Nephron (organoid): ENCODE results near the gene MSI2.

ENCODE experiments used
- H3K27ac Mint-ChIP-seq, 3 experiments: 2 replicates each; pipeline ENCODE4 v1.8.0; 2020; ENCODE audit warnings: mixed read lengths in 3 of 3, mild to moderate bottlenecking in 2 of 3, moderate library complexity in 1 of 3
- H3K27me3 Mint-ChIP-seq: 2 replicates; pipeline ENCODE4 v1.8.0; 2021; ENCODE audit warnings: low read depth, mild to moderate bottlenecking, moderate library complexity, mixed read lengths
- H3K36me3 Mint-ChIP-seq: 2 replicates; pipeline ENCODE4 v1.8.0; 2020; ENCODE audit warnings: low read depth, mixed read lengths
- H3K4me1 Mint-ChIP-seq: 2 replicates; pipeline ENCODE4 v1.8.0; 2020; ENCODE audit warnings: mixed read lengths
- H3K4me3 Mint-ChIP-seq, 3 experiments: 2 replicates each; pipeline ENCODE4 v1.8.0; 2020; ENCODE audit warnings: mild to moderate bottlenecking in 3 of 3, mixed read lengths in 3 of 3, moderate library complexity in 2 of 3
- H3K9me3 Mint-ChIP-seq: 2 replicates; pipeline ENCODE4 v1.8.0; 2020; ENCODE audit warnings: mixed read lengths
- CTCF ChIP-seq, 3 experiments: fragments of 200-600 bp; sonication (generic); IDR thresholded peaks; one replicate each; pipeline ENCODE4 v1.5.0; 2021; ENCODE audit warnings: antibody characterized with exemption in 3 of 3; ENCODE audit not compliant: unreplicated experiment in 3 of 3

MSI2 gene

GRCh38 chr17:57459286-57459915, 203.1 kb downstream of the MSI2 start:
- Mint-ChIP-seq H3K27ac (peak overlapping the region; percentile 26 to 78 (median 42)), H3K4me3 (no peak overlapping the region), H3K4me1 (peaks cover 35% of the 10 kb centered on the region), H3K9me3 (no peaks in the 10 kb centered on the region), H3K36me3 (peaks cover 19% of the 10 kb centered on the region), H3K27me3 (peaks cover 66% of the 10 kb centered on the region)
- TF ChIP-seq CTCF (IDR thresholded peaks at IDR 0.05; ENCODE audit: unreplicated experiment in 3 of 3) = no peak

- peaks cover 68% of the 10 kb centered on the region for H3K27me3 Mint-ChIP-seq
- no peak for TF ChIP-seq CTCF (IDR thresholded peaks at IDR 0.05; ENCODE audit: unreplicated experiment in 3 of 3)
- H3K4me3 Mint-ChIP-seq = no peak overlapping the region
- H3K4me1 Mint-ChIP-seq = peaks cover 35% of the 10 kb centered on the region
- H3K9me3 Mint-ChIP-seq = no peaks in the 10 kb centered on the region
- H3K27ac Mint-ChIP-seq = no peak overlapping the region
- H3K36me3 Mint-ChIP-seq = peaks cover 15% of the 10 kb centered on the region
These were observed 204.8 kb downstream of the MSI2 start for GRCh38 chr17:57461082-57461481.

GRCh38 chr17:57462007-57462579, 205.8 kb downstream of the MSI2 start:
- H3K4me1 Mint-ChIP-seq = peaks cover 39% of the 10 kb centered on the region
- peaks cover 71% of the 10 kb centered on the region for H3K27me3 Mint-ChIP-seq
- peak overlapping the region; percentile 26 to 40 (median 38) for H3K27ac Mint-ChIP-seq
- TF ChIP-seq CTCF (IDR thresholded peaks at IDR 0.05; ENCODE audit: unreplicated experiment in 3 of 3) = no peak
- peaks cover 13% of the 10 kb centered on the region for H3K36me3 Mint-ChIP-seq
- H3K9me3 Mint-ChIP-seq = no peaks in the 10 kb centered on the region
- no peak overlapping the region for H3K4me3 Mint-ChIP-seq

- Mint-ChIP-seq H3K36me3 (peaks cover 16% of the 10 kb centered on the region), H3K27me3 (peaks cover 82% of the 10 kb centered on the region), H3K4me3 (no peak overlapping the region), H3K4me1 (peaks cover 43% of the 10 kb centered on the region), H3K9me3 (no peaks in the 10 kb centered on the region), H3K27ac (peak overlapping the region in 2 of 3 experiments; percentile 12 to 38)
- TF ChIP-seq CTCF (IDR thresholded peaks at IDR 0.05; ENCODE audit: unreplicated experiment in 3 of 3) = no peak
These were observed 207.0 kb downstream of the MSI2 start for GRCh38 chr17:57463103-57463885.

GRCh38 chr17:57464191-57464864, 208.0 kb downstream of the MSI2 start:
- Mint-ChIP-seq H3K27me3 (peaks cover 88% of the 10 kb centered on the region), H3K9me3 (no peaks in the 10 kb centered on the region), H3K4me3 (no peak overlapping the region), H3K36me3 (peaks cover 16% of the 10 kb centered on the region), H3K27ac (peak overlapping the region; percentile 0 to 98 (median 38)), H3K4me1 (peaks cover 46% of the 10 kb centered on the region)
- TF ChIP-seq CTCF (IDR thresholded peaks at IDR 0.05; ENCODE audit: unreplicated experiment in 3 of 3) = no peak
